K562 (cell line): Measurements from ENCODE around the gene NMT2. TPM values are rescaled to one million over a fixed set of nuclear protein-coding genes. Genes with fewer than 3 reads are reported as not detected.

Source experiments
- ATAC-seq: fragments of 200-7000 bp; cut with Tn5 transposase; 3 replicates; pipeline ENCODE4 v1.9.1; 2020; ENCODE audit warnings: moderate library complexity
- BruUV-seq: library from RNA; stranded (reverse); fragments of 400-500 nt; replicated peaks from 2 replicates; lab custom pipeline; 2021; lab: Mats Ljungman, UMichigan
- CTCF ChIA-PET: fragments of 300-600 bp; formaldehyde crosslinking; extraction: SDS; loops from one replicate; lab custom pipeline; 2021; ENCODE audit warnings: low intra/inter-chr PET ratio; lab: Yijun Ruan, JAX
- POLR2A ChIA-PET: fragments of 300-600, 350-650 bp; sonication (Branson Sonifier 250); formaldehyde crosslinking; extraction: SDS; loops from one replicate; lab custom pipeline; 2021; ENCODE audit warnings: antibody characterized with exemption, inconsistent platforms; lab: Yijun Ruan, JAX
- DNase-seq, 4 experiments: peaks; one replicate each; pipeline versions ENCODE4 v3.0.0 to v3.0.0-alpha.2; 2011 to 2018; ENCODE audit warnings: low spot score in 3 of 4, mixed read lengths in 3 of 4; ENCODE audit errors: extremely low read depth in 1 of 4
- FAIRE-seq: peaks from 2 replicates; lab custom pipeline; 2011; peaks lifted over from hg19 to GRCh38; lab: Jason Lieb, UNC
- H2AFZ ChIP-seq: 2 replicates; pipeline ENCODE4 v1.6.0; 2011; ENCODE audit warnings: low read depth, low read length, control low read depth, inconsistent platforms
- H3K27ac ChIP-seq: fragments of 200-600 bp; 3 replicates; pipeline ENCODE4 v1.8.0; 2011; ENCODE audit warnings: low read depth, mild to moderate bottlenecking, control low read depth, inconsistent platforms, low read length, moderate library complexity, mixed read lengths; ENCODE audit errors: extremely low read depth
- H3K27me3 ChIP-seq, 2 experiments: fragments of 300-600 bp in 1 of 2; 2 replicates in 1 of 2; 3 replicates in 1 of 2; pipeline versions ENCODE4 v1.6.0 to v1.8.0; 2011; ENCODE audit warnings: inconsistent platforms in 2 of 2, low read length in 2 of 2, mild to moderate bottlenecking in 1 of 2, mixed read lengths in 1 of 2, moderate library complexity in 1 of 2; ENCODE audit not compliant: control insufficient read depth in 2 of 2, insufficient read depth in 2 of 2
- H3K36me3 ChIP-seq: fragments of 300-600 bp; 3 replicates; pipeline ENCODE4 v1.8.0; 2011; ENCODE audit warnings: mild to moderate bottlenecking, low read length, inconsistent platforms; ENCODE audit not compliant: control insufficient read depth, insufficient read depth
- H3K4me1 ChIP-seq, 2 experiments: fragments of 200-600 bp in 1 of 2; replicated peaks in 1 of 2; 2 replicates in 1 of 2; 3 replicates in 1 of 2; pipeline versions ENCODE4 v1.5.1 to v1.8.0; 2011; ENCODE audit warnings: inconsistent platforms in 2 of 2, low read length in 2 of 2, mild to moderate bottlenecking in 1 of 2, mixed read lengths in 1 of 2, moderate library complexity in 1 of 2; ENCODE audit not compliant: control insufficient read depth in 2 of 2, insufficient read depth in 2 of 2
- H3K4me2 ChIP-seq: 2 replicates; pipeline ENCODE4 v1.6.1; 2011; ENCODE audit warnings: low read length, control low read depth, inconsistent platforms, mixed read lengths; ENCODE audit not compliant: insufficient read depth
- H3K4me3 ChIP-seq: fragments of 200-600 bp; sonication (generic), shearing (Covaris generic); 2 replicates; pipeline ENCODE4 v1.5.1; 2016; ENCODE audit warnings: control low read depth, inconsistent platforms
- H3K79me2 ChIP-seq: fragments of 200-600 bp; 3 replicates; pipeline ENCODE4 v1.8.0; 2011; ENCODE audit warnings: low read length, inconsistent platforms; ENCODE audit not compliant: control insufficient read depth, insufficient read depth
- H3K9ac ChIP-seq, 2 experiments: 2 replicates each; pipeline versions ENCODE4 v1.6.0 to v1.6.1; 2011; ENCODE audit warnings: low read depth in 2 of 2, low read length in 2 of 2, control low read depth in 1 of 2, inconsistent platforms in 1 of 2, mild to moderate bottlenecking in 1 of 2, mixed read lengths in 1 of 2; ENCODE audit not compliant: insufficient read depth in 1 of 2
- H3K9me1 ChIP-seq: one replicate; pipeline ENCODE4 v1.6.0; 2011; ENCODE audit warnings: inconsistent platforms, mild to moderate bottlenecking, low read length, moderate library complexity; ENCODE audit not compliant: control insufficient read depth, insufficient read depth
- H3K9me3 ChIP-seq: replicated peaks from 2 replicates; pipeline ENCODE4 v1.5.1; 2011; ENCODE audit warnings: low read depth, low read length, inconsistent platforms; ENCODE audit not compliant: control insufficient read depth, insufficient read depth
- H4K20me1 ChIP-seq: replicated peaks from 2 replicates; pipeline ENCODE4 v1.6.1; 2011; ENCODE audit warnings: low read length, inconsistent platforms, mixed read lengths; ENCODE audit not compliant: control insufficient read depth, insufficient read depth
- ADNP ChIP-seq: fragments of 200-800 bp; sonication (Bioruptor generic); IDR thresholded peaks from 2 replicates; pipeline ENCODE4 v1.6.1; 2016; ENCODE audit warnings: missing genetic modification characterization, missing compliant biosample characterization
- FOSL1 ChIP-seq: fragments of 200-800 bp; sonication (Bioruptor generic); conservative IDR thresholded peaks from 2 replicates; pipeline ENCODE4 v1.6.1; 2016; ENCODE audit warnings: missing genetic modification characterization, missing compliant biosample characterization
- HMBOX1 ChIP-seq: sonication (generic); IDR thresholded peaks from 2 replicates; pipeline ENCODE4 v1.6.1; 2016
- HNRNPH1 ChIP-seq: fragments of 200-400 bp; formaldehyde crosslinking; optimal IDR thresholded peaks from 2 replicates; pipeline ENCODE3; 2017; ENCODE audit warnings: low read depth, mild to moderate bottlenecking, low read length, moderate library complexity
- WGBS: fragments of 100-300 bp; shearing (Covaris generic); methylation state at CpG from one replicate; pipeline ENCODE4 v1.1.6; 2016; ENCODE audit warnings: low coverage, mixed read lengths; ENCODE audit not compliant: insufficient coverage; ENCODE audit errors: missing lambda C conversion rate; 5-methylcytosine and 5-hydroxymethylcytosine counted together
- in situ Hi-C: fragments of 300-500 bp; cut with MboI; formaldehyde crosslinking; loops from 4 replicates; pipeline ENCODE4 v1.15.0; 2018; ENCODE audit warnings: inconsistent platforms, mixed read lengths
- intact Hi-C: fragments of 100-400 bp; cut with micrococcal nuclease; formaldehyde crosslinking; loops from 2 replicates; pipeline ENCODE4 v1.14.2; 2022
- polyA plus RNA-seq, 8 experiments: library from polyadenylated mRNA; depleted of rRNA in 4 of 8; stranded (reverse) in 5 of 8; unstranded in 3 of 8; fragments of >200 nt; fragmentation: Nextera tagmentation in 2 of 8; fragmentation: Illumina TruSeq in 1 of 8; extraction: Ambion mirVana in 2 of 8; extraction: Trizol in 1 of 8; gene quantifications; 2 replicates each; pipeline versions ENCODE4 v1.2.1 to v1.2.3, GENCODE V29; 2011 to 2014; ENCODE audit warnings: inconsistent platforms in 1 of 8, missing spikeins in 1 of 8
- total RNA-seq, 7 experiments: library from RNA; depleted of rRNA in 6 of 7; stranded (reverse); fragments of >200 nt in 6 of 7; fragmentation: Illumina TruSeq in 2 of 7; extraction: Trizol in 2 of 7; gene quantifications; 2 replicates each; pipeline versions ENCODE4 v1.2.1 to v1.2.3, GENCODE V29; 2011 to 2021; ENCODE audit warnings: low replicate concordance in 1 of 7

NMT2 gene
- total and polyA plus RNA-seq, 9 of the 15 experiments (the other 6 are each of a cell fraction or from before 2014, with no cell fraction given): 5.2 to 15.9 (median 10.8) TPM

GRCh38 chr10:15181576-15182156, 13.2 kb upstream of the NMT2 start:
- Histone ChIP-seq H3K4me3 (no peak overlapping the region), H3K27ac (no peak overlapping the region), H3K36me3 (no peaks in the 10 kb centered on the region), H4K20me1 (no peaks in the 10 kb centered on the region), H3K4me1 (no peaks in the 10 kb centered on the region; a peak in 2 of 5 replicates), H3K9ac (no peak overlapping the region), H3K79me2 (no peaks in the 10 kb centered on the region), H3K27me3 (peaks cover under 1 to 8% of the 10 kb centered on the region in 2 experiments; a peak in 2 of 5 replicates), H2AFZ (no peak overlapping the region), H3K9me1 (no peaks in the 10 kb centered on the region), H3K4me2 (no peak overlapping the region), H3K9me3 (no peaks in the 10 kb centered on the region)
- no peak for DNase-seq
- in situ Hi-C loops (no loop called here), intact Hi-C loops (no loop called here)
- BruUV-seq: no TSS peak
- FAIRE-seq: no peak
- CTCF ChIA-PET: no interaction called here
- no peak for TF ChIP-seq HNRNPH1
- peak; percentile 35; the same call in 1 of the 2 replicates for TF ChIP-seq HMBOX1
- TF ChIP-seq FOSL1: peak; percentile 61; the same call in 1 of the 2 replicates
- TF ChIP-seq ADNP (tag): peak; percentile 52; the same call in 1 of the 2 replicates
- ATAC-seq: peak; percentile 21; the same call in 2 of the 3 replicates
- POLR2A ChIA-PET: interaction anchor here (1.4 kb wide), 1 partner anchor 8 kb away, joined by 5 read pairs; no protein-coding TSS in a partner anchor
- 7% methylated on average over 2 of the region's 2 CpGs for WGBS
